Measurements from ENCODE around the gene MN1.

Gene MN1

DNA sequence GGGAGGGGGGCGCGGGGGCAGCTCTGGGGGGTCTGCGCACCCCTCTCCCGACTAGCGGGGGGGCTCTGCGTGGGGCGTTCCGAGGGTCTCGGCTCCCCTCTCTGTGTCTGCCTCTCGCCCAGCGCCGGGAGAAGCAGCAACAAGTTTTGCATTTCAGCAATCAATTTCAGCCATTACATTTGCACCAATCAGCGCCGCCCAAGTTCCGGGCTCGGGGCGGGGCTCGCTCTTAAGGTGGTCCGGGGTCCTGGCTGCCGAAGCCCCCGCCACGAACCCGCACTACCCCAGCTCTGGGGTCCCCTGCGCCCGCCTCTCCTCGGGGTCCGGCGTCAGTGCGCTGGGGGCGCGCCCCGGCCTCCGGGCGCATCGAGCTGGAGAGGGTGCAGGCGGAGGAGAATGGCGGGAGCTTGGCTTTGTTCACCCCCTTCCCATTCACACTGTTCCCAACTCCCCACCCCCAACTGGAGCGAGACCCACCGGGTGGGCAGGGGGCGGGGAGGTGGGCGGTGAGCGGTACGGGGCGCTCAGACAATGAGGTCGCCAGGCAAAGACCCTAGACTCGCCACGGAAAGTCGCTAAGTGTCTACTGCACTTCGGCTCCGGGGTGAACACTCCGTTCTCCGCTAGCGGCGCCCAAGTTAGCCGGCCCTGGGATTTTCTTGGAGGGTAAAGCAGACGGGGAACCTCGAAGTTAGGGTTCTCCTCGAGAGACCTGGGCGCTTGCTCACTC lies at the start of gene MN1:
TSS of gene MN1 (minus strand) at position 141 of the 730 bp plus-strand sequence. CDS start 1,213 bp downstream, outside the sequence.
- ChIA-PET CTCF (no interaction called here), POLR2A (no interaction called here)
- no peak for TF ChIP-seq CTCF (IDR thresholded peaks at IDR 0.05; ENCODE audit: control extremely low read depth, extremely low read depth, low read depth, missing control alignments)
- no peak for DNase-seq (ENCODE audit: extremely low spot score)

DNA sequence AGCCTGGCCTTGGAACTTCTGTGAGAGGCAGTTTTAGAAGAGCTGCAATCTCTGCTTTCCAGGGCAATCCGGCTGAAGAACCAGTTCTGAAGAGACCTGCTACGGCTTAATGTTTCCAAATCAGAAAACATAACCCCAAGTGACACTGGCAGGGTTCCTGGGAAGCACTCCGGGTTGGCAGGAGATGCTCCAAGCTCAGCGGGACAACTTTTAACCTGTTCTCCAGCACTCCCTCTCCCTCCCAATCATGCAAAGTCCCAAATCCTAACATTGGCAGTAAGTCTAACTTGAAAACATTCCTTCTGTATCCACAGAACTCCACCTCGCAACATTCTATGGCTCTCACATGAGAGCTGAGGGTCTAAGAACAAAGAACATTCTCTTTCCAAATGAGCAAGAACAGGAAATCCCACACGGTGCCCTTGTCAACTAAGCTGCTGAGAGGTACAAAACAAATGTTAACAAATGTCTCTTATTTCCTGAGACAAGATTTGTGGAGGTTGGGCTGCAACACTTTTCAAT lies 48.5 kb upstream of the MN1 start:
- CTCF ChIA-PET = interaction anchor here (3.8 kb wide), 1 partner anchor 30 kb away, joined by 14 read pairs; no protein-coding TSS in a partner anchor
- no peak for TF ChIP-seq CTCF (IDR thresholded peaks at IDR 0.05; ENCODE audit: control extremely low read depth, extremely low read depth, low read depth, missing control alignments)

DNA sequence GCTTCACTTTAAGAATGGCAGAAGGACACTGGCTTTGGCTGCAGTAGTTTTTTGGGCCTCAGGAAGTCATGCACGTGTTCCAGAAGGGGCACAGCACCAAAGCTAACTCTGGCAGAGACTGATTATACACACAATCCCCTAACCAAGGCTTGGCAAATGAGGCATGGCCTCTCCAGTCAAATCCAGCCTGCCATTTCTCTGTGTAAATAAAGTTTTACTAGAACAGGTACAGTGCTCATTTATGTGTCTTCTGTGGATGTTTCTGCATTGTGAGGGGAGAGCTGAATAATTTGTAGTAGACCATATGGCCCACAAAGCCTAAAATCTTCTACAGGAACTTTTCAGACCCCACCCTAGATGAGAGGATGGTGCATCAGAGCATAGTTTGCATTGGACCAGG lies 46.4 kb upstream of the MN1 start:
- no peak for DNase-seq (ENCODE audit: extremely low spot score)
- CTCF ChIA-PET = interaction anchor here (1.3 to 1.4 kb wide), 2 partner anchors 32 to 1020 kb away, joined by 3 read pairs; no protein-coding TSS in a partner anchor
- POLR2A ChIA-PET = no interaction called here
- TF ChIP-seq CTCF (IDR thresholded peaks at IDR 0.05; ENCODE audit: control extremely low read depth, extremely low read depth, low read depth, missing control alignments) = no peak

More for the DNA sequence above, 48.5 kb upstream of the MN1 start:
- DNase-seq (ENCODE audit: extremely low spot score) = no peak
- POLR2A ChIA-PET = no interaction called here

GRCh38 chr22:27846910-27847309 lies 45.4 kb upstream of the MN1 start:
- DNase-seq (ENCODE audit: extremely low spot score) = no peak
- POLR2A ChIA-PET = no interaction called here
- no peak for TF ChIP-seq CTCF (IDR thresholded peaks at IDR 0.05; ENCODE audit: control extremely low read depth, extremely low read depth, low read depth, missing control alignments)
- CTCF ChIA-PET = no interaction called here

- ChIA-PET POLR2A (no interaction called here), CTCF (no interaction called here)
- no peak for DNase-seq (ENCODE audit: extremely low spot score)
- no peak for TF ChIP-seq CTCF (IDR thresholded peaks at IDR 0.05; ENCODE audit: control extremely low read depth, extremely low read depth, low read depth, missing control alignments)
Measured at GRCh38 chr22:27846248-27846757, 44.7 kb upstream of the MN1 start.

GRCh38 chr22:27845644-27846043 lies 44.1 kb upstream of the MN1 start:
- no peak for TF ChIP-seq CTCF (IDR thresholded peaks at IDR 0.05; ENCODE audit: control extremely low read depth, extremely low read depth, low read depth, missing control alignments)
- ChIA-PET POLR2A (no interaction called here), CTCF (no interaction called here)
- no peak for DNase-seq (ENCODE audit: extremely low spot score)

All from GM10248 (cell line).